ENCODE results near the gene COL9A3. TPM values are rescaled to one million over a fixed set of nuclear protein-coding genes. Genes with fewer than 3 reads are reported as not detected.

The COL9A3 gene
- total and polyA plus RNA-seq, 8 donors = 1.7 to 183 (median 9.5) TPM

- peak in 1 of 6 donors; percentile 38 for DNase-seq
- H3K4me3 ChIP-seq = no peak overlapping the region
- peaks cover 4 to 57% (median 36%) of the 10 kb centered on the region in 3 donors for H3K36me3 ChIP-seq
- intact Hi-C loops (cut with DNase I) = loop anchor here in 1 of 3 donors (5.0 kb wide), 1 partner anchor 114 kb away; no protein-coding TSS in a partner anchor
- H3K27me3 ChIP-seq = no peaks in the 10 kb centered on the region
- no peak for FAIRE-seq
- no peak for TF ChIP-seq CTCF (IDR thresholded peaks at IDR 0.05)
- H3K27ac ChIP-seq = no peak overlapping the region
- ATAC-seq = no peak
- no peaks in the 10 kb centered on the region for H3K4me1 ChIP-seq
- no peaks in the 10 kb centered on the region for H3K9me3 ChIP-seq
- 88 to 90% methylated on average over 7 of the region's 7 CpGs for WGBS, 2 donors
Observed at GRCh38 chr20:62887860-62888239, 71.0 kb downstream of the COL9A3 start.

GRCh38 chr20:62888406-62888805, 71.6 kb downstream of the COL9A3 start:
- Histone ChIP-seq H3K9me3 (no peaks in the 10 kb centered on the region), H3K27ac (no peak overlapping the region), H3K4me3 (no peak overlapping the region), H3K4me1 (no peaks in the 10 kb centered on the region), H3K27me3 (no peaks in the 10 kb centered on the region), H3K36me3 (peaks cover 4 to 63% (median 36%) of the 10 kb centered on the region in 3 donors)
- no peak for ATAC-seq
- FAIRE-seq = no peak
- 95 to 96% methylated on average over 16 of the region's 16 CpGs for WGBS, 2 donors
- TF ChIP-seq CTCF (IDR thresholded peaks at IDR 0.05) = no peak
- intact Hi-C loops (cut with DNase I) = loop anchor here in 1 of 3 donors (5.0 kb wide), 1 partner anchor 114 kb away; no protein-coding TSS in a partner anchor
- peak in 1 of 6 donors; percentile 47 for DNase-seq

- no peak overlapping the region for H3K27ac ChIP-seq
- no peaks in the 10 kb centered on the region for H3K27me3 ChIP-seq
- 95 to 97% methylated on average over 17 of the region's 17 CpGs for WGBS, 2 donors
- no peak overlapping the region for H3K4me3 ChIP-seq
- intact Hi-C loops (cut with DNase I) = loop anchor here in 1 of 3 donors (5.0 kb wide), 1 partner anchor 113 kb away; no protein-coding TSS in a partner anchor
- no peak for TF ChIP-seq CTCF (IDR thresholded peaks at IDR 0.05)
- no peak for DNase-seq
- no peak for ATAC-seq
- H3K36me3 ChIP-seq = peaks cover 4 to 68% (median 38%) of the 10 kb centered on the region in 3 donors
- no peaks in the 10 kb centered on the region for H3K4me1 ChIP-seq
- FAIRE-seq = no peak
- no peaks in the 10 kb centered on the region for H3K9me3 ChIP-seq
Observed at GRCh38 chr20:62888910-62889309, 72.1 kb downstream of the COL9A3 start.

- H3K4me1 ChIP-seq = no peaks in the 10 kb centered on the region
- WGBS, 2 donors = 92 to 95% methylated on average over 8 of the region's 8 CpGs
- TF ChIP-seq CTCF (IDR thresholded peaks at IDR 0.05) = no peak
- no peak for ATAC-seq
- FAIRE-seq = no peak
- no peak overlapping the region for H3K4me3 ChIP-seq
- intact Hi-C loops (cut with DNase I) = loop anchor here in 1 of 3 donors (5.0 kb wide), 1 partner anchor 113 kb away; no protein-coding TSS in a partner anchor
- H3K27me3 ChIP-seq = no peaks in the 10 kb centered on the region
- peak in 1 of 6 donors; percentile 16 for DNase-seq
- H3K27ac ChIP-seq = no peak overlapping the region
- H3K36me3 ChIP-seq = peaks cover 4 to 73% (median 43%) of the 10 kb centered on the region in 3 donors
- H3K9me3 ChIP-seq = no peaks in the 10 kb centered on the region
Observed at GRCh38 chr20:62889411-62889810, 72.6 kb downstream of the COL9A3 start.

GRCh38 chr20:62889871-62890270, 73.0 kb downstream of the COL9A3 start:
- TF ChIP-seq CTCF (IDR thresholded peaks at IDR 0.05) = no peak
- intact Hi-C loops (cut with DNase I) = loop anchor here in 2 of 3 donors (5.0 to 10.0 kb wide), 2 partner anchors 112 to 125 kb away; no protein-coding TSS in a partner anchor
- Histone ChIP-seq H3K4me3 (no peak overlapping the region), H3K27ac (no peak overlapping the region), H3K9me3 (no peaks in the 10 kb centered on the region), H3K4me1 (no peaks in the 10 kb centered on the region), H3K27me3 (no peaks in the 10 kb centered on the region), H3K36me3 (peaks cover 4 to 75% (median 47%) of the 10 kb centered on the region in 3 donors)
- DNase-seq (peak in 1 of 6 donors; percentile 29), ATAC-seq (no peak), FAIRE-seq (no peak)
- WGBS, 2 donors = 94 to 96% methylated on average over 9 of the region's 9 CpGs

All from pancreas (tissue), 10 donors.